Heart left ventricle (tissue), 16 donors: Measurements from ENCODE around the gene PSMG4. TPM values are rescaled to one million over a fixed set of nuclear protein-coding genes. Genes with fewer than 3 reads are reported as not detected.

Experiments
- ATAC-seq, 4 donors: fragments of 200-7000 bp; cut with Tn5 transposase; one replicate each; pipeline ENCODE4 v1.9.1; 2020 to 2022; ENCODE audit warnings: moderate library complexity in 4 of 4, mild to moderate bottlenecking in 3 of 4, moderate number of reproducible peaks in 1 of 4
- DNase-seq, 5 donors: peaks; one replicate each; pipeline ENCODE4 v3.0.0-alpha.2; 2020
- H3K27ac ChIP-seq, 12 donors: fragments of 200-600 bp; sonication (generic) in 4 of 12; one replicate each; pipeline versions ENCODE4 v1.5.0 to v1.8.0; 2016 to 2022; ENCODE audit warnings: mild to moderate bottlenecking in 2 of 12
- H3K27me3 ChIP-seq, 9 donors: fragments of 200-600 bp; sonication (generic) in 2 of 9; one replicate each; pipeline versions ENCODE4 v1.5.1 to v1.8.0; 2016 to 2022; ENCODE audit warnings: mild to moderate bottlenecking in 3 of 9
- H3K36me3 ChIP-seq, 9 donors: fragments of 200-600 bp; sonication (generic) in 2 of 9; one replicate each; pipeline versions ENCODE4 v1.5.0 to v1.8.0; 2018 to 2022; ENCODE audit warnings: mild to moderate bottlenecking in 2 of 9
- H3K4me1 ChIP-seq, 12 donors: fragments of 200-600 bp; sonication (generic) in 4 of 12; one replicate each; pipeline versions ENCODE4 v1.5.0 to v1.8.0; 2016 to 2022; ENCODE audit warnings: mild to moderate bottlenecking in 3 of 12
- H3K4me3 ChIP-seq, 12 donors: fragments of 200-600 bp; sonication (generic) in 4 of 12; one replicate each; pipeline versions ENCODE4 v1.5.0 to v1.8.0; 2017 to 2022; ENCODE audit warnings: mild to moderate bottlenecking in 9 of 12, moderate library complexity in 4 of 12
- H3K9me3 ChIP-seq, 12 donors: fragments of 200-600 bp; sonication (generic) in 4 of 12; one replicate each; pipeline versions ENCODE4 v1.5.0 to v1.8.0; 2016 to 2022; ENCODE audit warnings: mild to moderate bottlenecking in 1 of 12
- POLR2A ChIP-seq, 2 donors: fragments of 450-650 bp; IDR thresholded peaks; one replicate each; pipeline ENCODE4 v1.6.1; 2017; ENCODE audit warnings: antibody characterized with exemption in 2 of 2, mild to moderate bottlenecking in 2 of 2, moderate library complexity in 2 of 2
- whole genome bisulfite sequencing, 4 donors: extraction: QIAGEN DNeasy Blood & Tissue Kit in 2 of 4; methylation state at CpG; one replicate each; pipeline versions ENCODE4 v1.1.5 to v1.1.7; 2013 to 2018; 5-methylcytosine and 5-hydroxymethylcytosine counted together
- intact Hi-C, 10 donors: fragments of 100-400 bp; cut with DNase I; formaldehyde crosslinking; loops; one replicate each; pipeline versions ENCODE4 v1.11.1 to v1.14.2; 2022
- polyA plus RNA-seq, 2 donors: library from polyadenylated mRNA; stranded (reverse); fragments of 200-250 nt; gene quantifications; one replicate each; pipeline ENCODE4 v1.2.3, GENCODE V29; 2013
- total RNA-seq, 9 donors: library from RNA; depleted of rRNA in 2 of 9; stranded (reverse); fragments of >200 nt in 2 of 9; fragmentation: NEBNext Ultra II Directional in 3 of 9; extraction: Animal tissue kit (Norgen Biotek cat#: 25700) in 3 of 9; gene quantifications; one replicate each; pipeline versions ENCODE4 v1.1.0 to v1.2.4, GENCODE V29; 2016 to 2023
- TF ChIP-seq, protein P1 (sequence below), 12 donors: fragments of 200-600 bp; sonication (generic) in 4 of 12; IDR thresholded peaks; one replicate each; pipeline versions ENCODE4 v1.5.0 to v1.8.0; 2018 to 2022; ENCODE audit warnings: antibody characterized with exemption in 12 of 12, mild to moderate bottlenecking in 5 of 12
- donor health status: ischemic (EF 13 %, LVEDD 7.1; RV severe dilation, severe dysfunction).
- donor health status: healthy with polysubstance abuse.
- donor health status: DM: no; HTN: yes; CAD: no.
- donor health status: DM: no; HTN: no; CAD: no.
- donor health status: ischemic (EF 25% LVEDD 6.9; RV normal size, moderate dysfunction).
- donor health status: ischemic (EF 25% LVEDD 5.7; RV mildly dilated, moderate dysfunction).
- donor health status: healthy.
- donor health status: DM: yes; HTN: yes; CAD: no.
- donor health status: ischemic (EF 35%, LVEDD 5.7; RV mildly dilated, moderate dysfunction).
- donor health status: nonischemic (EF 11% LVEDD 7.7; RV severe dilation, severe dysfunction).
- donor health status: DM: yes; HTN: yes; CAD: no.
- donor health status: PGD.
- donor health status: ischemic (EF 29% LVEDD 5.4; RV normal size, mild dysfunction).
- donor health status: nonischemic (EF 23%, LVEDD 6.1; RV moderate dilation, normal function).

Gene PSMG4
- total and polyA plus RNA-seq, 11 donors: 6.2 to 21.7 (median 9.7) TPM

DNA sequence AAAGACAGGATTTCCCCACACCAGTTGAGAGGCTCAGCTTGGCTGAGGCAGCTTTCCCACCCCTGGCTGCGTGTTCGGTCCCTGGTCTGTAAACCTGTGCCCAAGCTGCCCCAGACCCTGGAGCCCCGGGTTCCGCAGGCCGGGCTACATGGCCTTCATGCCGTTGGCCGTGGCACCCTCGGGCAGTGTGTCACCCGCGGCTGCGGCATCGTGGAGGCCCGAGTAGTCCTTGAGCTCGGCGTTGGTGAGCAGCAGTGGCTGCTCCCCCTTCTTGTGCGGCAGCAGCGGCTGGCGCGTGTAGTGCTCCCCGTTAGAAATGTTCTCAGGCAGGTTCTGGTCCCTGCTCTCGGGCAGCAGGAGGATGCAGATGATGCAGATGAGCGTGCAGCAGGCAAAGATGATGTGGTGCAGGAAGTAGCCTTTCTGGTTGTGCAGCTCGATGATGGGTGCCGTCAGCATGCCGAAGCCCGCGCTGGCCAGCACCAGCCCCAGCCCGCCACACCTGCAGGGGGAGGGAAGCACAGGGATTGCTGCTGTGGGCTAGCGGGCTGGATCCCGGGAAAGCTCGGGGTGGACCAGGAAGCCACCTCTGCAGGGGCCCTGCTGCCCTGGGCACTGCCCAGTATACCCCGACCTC, 14.3 kb downstream of the PSMG4 start:
- TF ChIP-seq POLR2A (IDR thresholded peaks at IDR 0.05): no peak
- TF ChIP-seq, protein P1, sequence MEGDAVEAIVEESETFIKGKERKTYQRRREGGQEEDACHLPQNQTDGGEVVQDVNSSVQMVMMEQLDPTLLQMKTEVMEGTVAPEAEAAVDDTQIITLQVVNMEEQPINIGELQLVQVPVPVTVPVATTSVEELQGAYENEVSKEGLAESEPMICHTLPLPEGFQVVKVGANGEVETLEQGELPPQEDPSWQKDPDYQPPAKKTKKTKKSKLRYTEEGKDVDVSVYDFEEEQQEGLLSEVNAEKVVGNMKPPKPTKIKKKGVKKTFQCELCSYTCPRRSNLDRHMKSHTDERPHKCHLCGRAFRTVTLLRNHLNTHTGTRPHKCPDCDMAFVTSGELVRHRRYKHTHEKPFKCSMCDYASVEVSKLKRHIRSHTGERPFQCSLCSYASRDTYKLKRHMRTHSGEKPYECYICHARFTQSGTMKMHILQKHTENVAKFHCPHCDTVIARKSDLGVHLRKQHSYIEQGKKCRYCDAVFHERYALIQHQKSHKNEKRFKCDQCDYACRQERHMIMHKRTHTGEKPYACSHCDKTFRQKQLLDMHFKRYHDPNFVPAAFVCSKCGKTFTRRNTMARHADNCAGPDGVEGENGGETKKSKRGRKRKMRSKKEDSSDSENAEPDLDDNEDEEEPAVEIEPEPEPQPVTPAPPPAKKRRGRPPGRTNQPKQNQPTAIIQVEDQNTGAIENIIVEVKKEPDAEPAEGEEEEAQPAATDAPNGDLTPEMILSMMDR (IDR thresholded peaks at IDR 0.05): no peak
- H3K36me3 ChIP-seq: peaks cover 0 to 52% (median 45%) of the 10 kb centered on the region in 9 donors
- no peak overlapping the region for H3K4me3 ChIP-seq
- H3K27ac ChIP-seq: no peak overlapping the region
- H3K27me3 ChIP-seq: no peaks in the 10 kb centered on the region
- WGBS, 4 donors: 91 to 94% (median 93%) methylated on average over 32 of the region's 32 CpGs
- H3K4me1 ChIP-seq: no peaks in the 10 kb centered on the region
- no peak for ATAC-seq
- peak in 1 of 5 donors; percentile 3 for DNase-seq
- no peaks in the 10 kb centered on the region for H3K9me3 ChIP-seq
- intact Hi-C loops: loop anchor here in 5 of 10 donors (10.0 kb wide), 5 partner anchors 572 to 882 kb away; partner anchors contain the start of gene FAM50B (in 1 of the 5)

DNA sequence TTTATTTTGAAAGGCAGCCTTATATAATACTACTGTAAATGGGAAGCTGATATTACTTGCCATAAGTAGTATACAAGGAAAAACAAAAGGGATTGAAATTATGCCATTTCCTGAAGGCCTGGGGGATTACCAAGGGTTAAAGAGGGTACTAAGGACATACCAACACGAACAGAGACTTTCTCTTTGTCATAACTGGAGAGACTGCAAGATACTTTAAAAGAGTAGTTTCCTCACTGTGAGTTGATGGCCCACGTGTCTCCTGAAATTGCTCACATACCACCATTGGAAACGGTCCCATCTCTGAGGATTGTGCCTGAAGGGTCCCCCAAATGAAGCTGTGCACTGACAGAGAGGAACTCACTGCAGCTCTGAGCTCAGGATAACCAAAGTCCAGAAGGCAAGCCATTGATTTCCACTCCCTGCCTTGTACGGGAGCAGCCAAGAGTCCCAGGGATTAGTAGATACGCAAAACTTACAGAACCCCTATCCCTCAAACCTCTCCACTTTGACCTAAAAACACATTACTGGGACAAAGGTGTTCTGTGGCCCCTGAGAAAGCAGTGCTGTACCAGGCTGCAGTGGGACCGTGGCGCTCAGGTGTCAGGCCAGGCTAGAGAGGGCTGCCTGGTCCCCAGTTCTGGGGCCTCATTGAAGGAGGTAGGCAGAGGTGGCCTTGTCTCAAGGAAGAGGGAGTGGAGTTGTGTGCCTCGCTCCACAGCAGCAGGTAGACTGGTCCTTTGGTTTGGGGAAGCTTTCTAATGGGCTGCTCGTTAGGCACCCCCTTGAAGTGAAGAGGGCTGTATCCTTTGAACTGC, 15.2 kb downstream of the PSMG4 start:
- Histone ChIP-seq H3K9me3 (no peaks in the 10 kb centered on the region), H3K27me3 (no peaks in the 10 kb centered on the region), H3K4me3 (no peak overlapping the region), H3K36me3 (peaks cover 0 to 46% (median 39%) of the 10 kb centered on the region in 9 donors), H3K4me1 (no peaks in the 10 kb centered on the region), H3K27ac (no peak overlapping the region)
- DNase-seq (peak in 1 of 5 donors; percentile 20), ATAC-seq (no peak)
- TF ChIP-seq, protein P1 (IDR thresholded peaks at IDR 0.05): no peak
- no peak for TF ChIP-seq POLR2A (IDR thresholded peaks at IDR 0.05)
- 75 to 80% (median 78%) methylated on average over 8 to 9 of the region's 9 CpGs for WGBS, 4 donors
- intact Hi-C loops: loop anchor here in 5 of 10 donors (10.0 kb wide), 5 partner anchors 571 to 881 kb away; partner anchors contain the start of gene FAM50B (in 1 of the 5)

DNA sequence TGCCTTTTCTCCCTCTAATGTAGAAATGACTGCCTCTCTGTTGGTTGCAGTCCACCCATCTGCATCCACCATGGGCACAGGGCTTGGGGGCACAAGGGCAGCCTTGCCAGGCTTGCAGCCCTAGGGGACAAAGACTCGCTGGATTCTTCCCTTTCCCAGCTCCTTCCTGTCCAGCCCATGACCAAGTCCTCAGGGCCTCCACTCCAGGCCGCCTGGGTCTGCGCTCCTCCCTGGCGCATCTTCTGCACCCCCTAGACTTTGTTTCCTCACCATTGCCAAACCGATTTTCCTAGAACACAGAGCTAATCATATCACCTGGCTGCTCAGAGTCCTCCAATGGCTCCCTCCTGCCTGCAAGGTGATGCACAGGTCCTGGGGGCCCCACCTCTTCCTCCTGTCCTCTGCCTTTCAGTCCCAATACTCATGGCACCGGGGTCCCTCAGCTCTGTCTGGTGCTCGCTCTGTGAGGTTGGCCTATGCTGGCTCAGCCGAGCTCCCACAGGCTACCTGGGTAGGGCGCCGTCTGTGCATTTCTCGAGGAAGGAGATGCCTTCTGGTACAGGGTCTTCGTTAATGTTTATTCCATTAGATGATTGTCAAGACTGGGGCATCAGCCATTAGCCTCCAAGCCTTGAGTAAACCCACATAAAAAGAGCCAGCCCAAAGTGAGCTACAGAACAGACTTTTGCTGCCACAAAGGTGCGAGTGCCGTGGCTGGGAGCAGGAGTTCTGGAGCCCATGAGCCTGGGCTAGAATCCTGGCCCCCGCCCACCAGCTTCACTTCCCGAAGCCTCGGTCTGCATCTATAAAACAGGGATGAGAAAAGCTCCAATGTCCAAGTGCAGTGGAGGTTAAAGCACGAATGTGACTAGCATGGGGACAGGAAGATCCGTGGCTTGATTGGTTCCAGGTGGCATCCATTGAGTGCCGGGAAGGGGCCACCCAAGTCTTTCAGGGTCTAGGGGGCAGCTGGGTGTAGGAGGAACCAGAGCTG, 17.7 kb downstream of the PSMG4 start:
- no peak for TF ChIP-seq POLR2A (IDR thresholded peaks at IDR 0.05)
- intact Hi-C loops: loop anchor here in 8 of 10 donors (5.0 to 10.0 kb wide), 10 partner anchors 181 to 878 kb away; partner anchors contain the start of genes FAM50B (in 1 of the 8) and SLC22A23 (in 1 of the 8)
- DNase-seq (no peak), ATAC-seq (no peak)
- Histone ChIP-seq H3K27ac (no peak overlapping the region), H3K4me1 (peaks cover 0 to 14% (median 5%) of the 10 kb centered on the region in 12 donors), H3K27me3 (no peaks in the 10 kb centered on the region), H3K36me3 (peaks cover 0 to 20% (median 16%) of the 10 kb centered on the region in 9 donors), H3K9me3 (no peaks in the 10 kb centered on the region), H3K4me3 (no peak overlapping the region)
- 82 to 89% (median 84%) methylated on average over 20 of the region's 20 CpGs for WGBS, 4 donors

DNA sequence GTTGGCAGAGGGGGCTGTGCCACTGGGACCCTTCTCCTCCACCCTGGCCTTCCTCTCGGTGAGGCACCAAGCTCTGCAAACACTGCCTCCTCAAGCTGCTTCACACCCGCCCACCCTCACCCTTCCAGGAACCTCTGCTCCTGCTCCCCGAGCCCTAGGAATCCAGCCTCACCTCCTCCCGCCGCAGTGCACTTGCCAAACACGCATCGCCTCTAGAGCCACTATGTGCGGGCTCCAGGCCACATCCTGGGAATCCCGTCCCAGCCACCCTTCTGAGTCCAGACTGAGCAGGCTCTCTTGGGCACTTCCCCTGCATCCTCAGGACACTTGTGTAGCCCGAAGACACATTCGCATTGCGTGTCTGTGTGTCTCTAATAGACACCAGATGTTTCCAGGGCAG, 18.5 kb downstream of the PSMG4 start:
- DNase-seq: no peak
- WGBS, 4 donors: 74 to 87% (median 82%) methylated on average over 12 of the region's 12 CpGs
- intact Hi-C loops: loop anchor here in 8 of 10 donors (5.0 to 10.0 kb wide), 10 partner anchors 180 to 878 kb away; partner anchors contain the start of genes FAM50B (in 1 of the 8) and SLC22A23 (in 1 of the 8)
- no peaks in the 10 kb centered on the region for H3K9me3 ChIP-seq
- no peak overlapping the region for H3K4me3 ChIP-seq
- peaks cover 0 to 22% (median 12%) of the 10 kb centered on the region in 12 donors for H3K4me1 ChIP-seq
- H3K36me3 ChIP-seq: peaks cover 0 to 12% (median 9%) of the 10 kb centered on the region in 9 donors
- TF ChIP-seq POLR2A (IDR thresholded peaks at IDR 0.05): no peak
- TF ChIP-seq, protein P1 (IDR thresholded peaks at IDR 0.05): no peak
- H3K27me3 ChIP-seq: no peaks in the 10 kb centered on the region
- no peak overlapping the region for H3K27ac ChIP-seq
- ATAC-seq: no peak
